ENCODE results near the gene TBXA2R. TPM values are rescaled to one million over a fixed set of nuclear protein-coding genes. Genes with fewer than 3 reads are reported as not detected.

Gene TBXA2R
- total RNA-seq, 1 experiment from 2014 or later = not detected

GRCh38 chr19:3612901-3613741 is 6.4 kb upstream of the TBXA2R start:
- intact Hi-C loops (cut with micrococcal nuclease; ENCODE audit: unreplicated experiment) = no loop called here

GRCh38 chr19:3612330-3612729 is 5.7 kb upstream of the TBXA2R start:
- no peak overlapping the region for H3K4me3 ChIP-seq
- DNase-seq = no peak
- no peaks in the 10 kb centered on the region for H3K9me3 ChIP-seq (ENCODE audit: insufficient read depth, low read depth)
- H3K27ac ChIP-seq = no peak overlapping the region
- H4K20me1 ChIP-seq (ENCODE audit: insufficient read depth) = no peaks in the 10 kb centered on the region
- POLR2A ChIA-PET (ENCODE audit: unreplicated experiment) = no interaction called here
- H3K4me1 ChIP-seq (replicated peaks; ENCODE audit: insufficient read depth) = no peaks in the 10 kb centered on the region
- H3K79me2 ChIP-seq (ENCODE audit: low read depth) = no peaks in the 10 kb centered on the region
- intact Hi-C loops (cut with micrococcal nuclease; ENCODE audit: unreplicated experiment) = no loop called here
- no peak overlapping the region for H2AFZ ChIP-seq
- H3F3A ChIP-seq (ENCODE audit: insufficient read depth, low read depth) = 0 out of 2 replicates have a peak, but pooled peaks cover 7% of the 10 kb centered on the region
- no peaks in the 10 kb centered on the region for H3K27me3 ChIP-seq (ENCODE audit: insufficient read depth, low read depth)
- no peaks in the 10 kb centered on the region for H3K36me3 ChIP-seq (ENCODE audit: low read depth)
- H3K9me2 ChIP-seq (ENCODE audit: insufficient read depth) = no peaks in the 10 kb centered on the region
- BruUV-seq (replicated peaks) = no TSS peak
- TF ChIP-seq, protein P1, sequence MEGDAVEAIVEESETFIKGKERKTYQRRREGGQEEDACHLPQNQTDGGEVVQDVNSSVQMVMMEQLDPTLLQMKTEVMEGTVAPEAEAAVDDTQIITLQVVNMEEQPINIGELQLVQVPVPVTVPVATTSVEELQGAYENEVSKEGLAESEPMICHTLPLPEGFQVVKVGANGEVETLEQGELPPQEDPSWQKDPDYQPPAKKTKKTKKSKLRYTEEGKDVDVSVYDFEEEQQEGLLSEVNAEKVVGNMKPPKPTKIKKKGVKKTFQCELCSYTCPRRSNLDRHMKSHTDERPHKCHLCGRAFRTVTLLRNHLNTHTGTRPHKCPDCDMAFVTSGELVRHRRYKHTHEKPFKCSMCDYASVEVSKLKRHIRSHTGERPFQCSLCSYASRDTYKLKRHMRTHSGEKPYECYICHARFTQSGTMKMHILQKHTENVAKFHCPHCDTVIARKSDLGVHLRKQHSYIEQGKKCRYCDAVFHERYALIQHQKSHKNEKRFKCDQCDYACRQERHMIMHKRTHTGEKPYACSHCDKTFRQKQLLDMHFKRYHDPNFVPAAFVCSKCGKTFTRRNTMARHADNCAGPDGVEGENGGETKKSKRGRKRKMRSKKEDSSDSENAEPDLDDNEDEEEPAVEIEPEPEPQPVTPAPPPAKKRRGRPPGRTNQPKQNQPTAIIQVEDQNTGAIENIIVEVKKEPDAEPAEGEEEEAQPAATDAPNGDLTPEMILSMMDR (conservative IDR thresholded peaks at IDR 0.05) = no peak
- TF ChIP-seq EZH2 (IDR thresholded peaks at IDR 0.05; ENCODE audit: low read depth) = no peak
- no peak overlapping the region for H3K4me2 ChIP-seq
- CTCF ChIA-PET = no interaction called here

More at GRCh38 chr19:3612901-3613741, 6.4 kb upstream of the TBXA2R start:
- H3K9me3 ChIP-seq (ENCODE audit: insufficient read depth, low read depth) = no peaks in the 10 kb centered on the region
- H3K27ac ChIP-seq = no peak overlapping the region
- H3K4me3 ChIP-seq = no peak overlapping the region
- TF ChIP-seq, protein P1 (conservative IDR thresholded peaks at IDR 0.05) = no peak
- no peak for TF ChIP-seq EZH2 (IDR thresholded peaks at IDR 0.05; ENCODE audit: low read depth)
- no peaks in the 10 kb centered on the region for H3K27me3 ChIP-seq (ENCODE audit: insufficient read depth, low read depth)
- H3K4me1 ChIP-seq (replicated peaks; ENCODE audit: insufficient read depth) = no peaks in the 10 kb centered on the region
- H2AFZ ChIP-seq = no peak overlapping the region
- 0 out of 2 replicates have a peak, but pooled peaks cover 2% of the 10 kb centered on the region for H3F3A ChIP-seq (ENCODE audit: insufficient read depth, low read depth)
- H3K79me2 ChIP-seq (ENCODE audit: low read depth) = no peaks in the 10 kb centered on the region
- CTCF ChIA-PET = no interaction called here
- no peaks in the 10 kb centered on the region for H3K36me3 ChIP-seq (ENCODE audit: low read depth)
- no TSS peak for BruUV-seq (replicated peaks)
- POLR2A ChIA-PET (ENCODE audit: unreplicated experiment) = no interaction called here
- H3K4me2 ChIP-seq = no peak overlapping the region
- no peaks in the 10 kb centered on the region for H3K9me2 ChIP-seq (ENCODE audit: insufficient read depth)
- no peaks in the 10 kb centered on the region for H4K20me1 ChIP-seq (ENCODE audit: insufficient read depth)
- no peak for DNase-seq

DNA sequence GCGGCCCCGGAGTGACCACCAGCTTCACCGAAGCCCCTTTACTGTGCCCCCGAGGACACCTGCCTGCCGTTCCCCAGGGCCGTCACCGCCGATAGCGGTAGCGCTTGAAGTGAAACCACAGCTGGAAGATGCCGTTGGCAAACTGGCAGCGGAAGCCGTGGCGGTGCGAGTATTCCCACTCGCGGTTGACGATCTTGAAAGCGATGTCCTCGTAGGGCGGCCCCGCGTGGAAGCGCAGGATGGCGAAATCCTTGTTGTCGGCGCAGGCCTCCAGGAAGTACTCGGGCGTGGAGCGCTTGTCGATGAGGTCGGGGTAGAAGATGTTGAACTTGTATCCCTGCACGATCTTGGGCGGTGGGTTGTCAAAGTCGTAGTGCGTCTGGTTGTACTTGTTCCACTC is 5.2 kb upstream of the TBXA2R start:
- H2AFZ ChIP-seq = no peak overlapping the region
- no peaks in the 10 kb centered on the region for H3K27me3 ChIP-seq (ENCODE audit: insufficient read depth, low read depth)
- BruUV-seq (replicated peaks) = no TSS peak
- 0 out of 2 replicates have a peak, but pooled peaks cover 7% of the 10 kb centered on the region for H3F3A ChIP-seq (ENCODE audit: insufficient read depth, low read depth)
- no peaks in the 10 kb centered on the region for H3K79me2 ChIP-seq (ENCODE audit: low read depth)
- H3K4me2 ChIP-seq = no peak overlapping the region
- CTCF ChIA-PET = no interaction called here
- TF ChIP-seq EZH2 (IDR thresholded peaks at IDR 0.05; ENCODE audit: low read depth) = no peak
- TF ChIP-seq, protein P1 (conservative IDR thresholded peaks at IDR 0.05) = no peak
- no peaks in the 10 kb centered on the region for H3K4me1 ChIP-seq (replicated peaks; ENCODE audit: insufficient read depth)
- H4K20me1 ChIP-seq (ENCODE audit: insufficient read depth) = no peaks in the 10 kb centered on the region
- intact Hi-C loops (cut with micrococcal nuclease; ENCODE audit: unreplicated experiment) = no loop called here
- no peak overlapping the region for H3K27ac ChIP-seq
- H3K9me2 ChIP-seq (ENCODE audit: insufficient read depth) = no peaks in the 10 kb centered on the region
- no peak overlapping the region for H3K4me3 ChIP-seq
- POLR2A ChIA-PET (ENCODE audit: unreplicated experiment) = no interaction called here
- DNase-seq = no peak
- H3K9me3 ChIP-seq (ENCODE audit: insufficient read depth, low read depth) = no peaks in the 10 kb centered on the region
- no peaks in the 10 kb centered on the region for H3K36me3 ChIP-seq (ENCODE audit: low read depth)

Data from PC-9 (cell line).